Fibroblast of the aortic adventitia (primary cell): ENCODE results near the gene CSMD2. TPM values are rescaled to one million over a fixed set of nuclear protein-coding genes. Genes with fewer than 3 reads are reported as not detected.
"Not testable (repeated sequence)": the region's sequence is repeated elsewhere in the genome, so short reads cannot be mapped to it uniquely, and the experiment has no call there.

Experiments
- DNase-seq: peaks from one replicate; pipeline ENCODE4 v3.0.0-alpha.2; 2010; ENCODE audit warnings: low read depth
- H3K4me3 ChIP-seq: 2 replicates; pipeline ENCODE4 v1.5.1; 2011; ENCODE audit warnings: low read depth, mild to moderate bottlenecking, control low read depth, low read length, moderate library complexity
- CTCF ChIP-seq: IDR thresholded peaks from 2 replicates; pipeline ENCODE4 v1.5.1; 2011; ENCODE audit warnings: mild to moderate bottlenecking, low read length, control low read depth, inconsistent platforms; ENCODE audit not compliant: insufficient read depth
- total RNA-seq: library from RNA; depleted of rRNA; stranded (reverse); fragments of >200 nt; gene quantifications from 2 replicates; pipeline ENCODE4 v1.2.3, GENCODE V29; 2012; ENCODE audit warnings: low replicate concordance

CSMD2 gene
- total RNA-seq, 1 donor = 6.6 TPM

GRCh38 chr1:34113362-34113761, 51.7 kb downstream of the CSMD2 start:
- TF ChIP-seq CTCF = no peak
- no peak for DNase-seq
- H3K4me3 ChIP-seq = no peak overlapping the region

- DNase-seq = no peak
- TF ChIP-seq CTCF = no peak
- H3K4me3 ChIP-seq = no peak overlapping the region
These were observed 56.3 kb downstream of the CSMD2 start for GRCh38 chr1:34108711-34109110.

GRCh38 chr1:34108269-34108668, 56.8 kb downstream of the CSMD2 start:
- no peak for TF ChIP-seq CTCF
- no peak overlapping the region for H3K4me3 ChIP-seq
- peak; percentile 13 for DNase-seq

GRCh38 chr1:34101151-34101550, 63.9 kb downstream of the CSMD2 start:
- no peak overlapping the region for H3K4me3 ChIP-seq
- TF ChIP-seq CTCF = no peak
- DNase-seq = peak; percentile 91

- no peak for DNase-seq
- no peak overlapping the region for H3K4me3 ChIP-seq
- TF ChIP-seq CTCF = no peak
These were observed 64.7 kb downstream of the CSMD2 start for GRCh38 chr1:34100332-34100731.

GRCh38 chr1:34092399-34092798, 72.6 kb downstream of the CSMD2 start:
- not testable (repeated sequence) for DNase-seq, H3K4me3 ChIP-seq

- no peak for DNase-seq
- no peak overlapping the region for H3K4me3 ChIP-seq
- no peak for TF ChIP-seq CTCF
These were observed 75.3 kb downstream of the CSMD2 start for GRCh38 chr1:34089731-34090130.
